TTC549 (cell line): ENCODE results near the gene DIO3.

Experiments used
- FAIRE-seq: peaks from 2 replicates; lab custom pipeline; 2012; peaks lifted over from hg19 to GRCh38; lab: Jason Lieb, UNC

The DIO3 gene

GRCh38 chr14:101561145-101561896, at the start of gene DIO3:
DIO3 (plus strand) TSS chr14:101561495.
- FAIRE-seq, result no peak

GRCh38 chr14:101511620-101512375, 49.5 kb upstream of the DIO3 start:
- no peak for FAIRE-seq

- no peak for FAIRE-seq
Observed at GRCh38 chr14:101512376-101512695, 49.0 kb upstream of the DIO3 start.

GRCh38 chr14:101514136-101514535, 47.2 kb upstream of the DIO3 start:
- FAIRE-seq, result no peak

- no peak for FAIRE-seq
Observed at GRCh38 chr14:101516401-101516800, 44.9 kb upstream of the DIO3 start.

GRCh38 chr14:101518611-101519473, 42.5 kb upstream of the DIO3 start:
- FAIRE-seq, result no peak

- FAIRE-seq, result no peak
Observed at GRCh38 chr14:101520621-101521472, 40.4 kb upstream of the DIO3 start.

GRCh38 chr14:101521473-101521915, 39.8 kb upstream of the DIO3 start:
- no peak for FAIRE-seq

GRCh38 chr14:101521978-101522377, 39.3 kb upstream of the DIO3 start:
- FAIRE-seq, result no peak

GRCh38 chr14:101525640-101526527, 35.4 kb upstream of the DIO3 start:
- no peak for FAIRE-seq

GRCh38 chr14:101527987-101528386, 33.3 kb upstream of the DIO3 start:
- no peak for FAIRE-seq

- no peak for FAIRE-seq
Observed at GRCh38 chr14:101529079-101529478, 32.2 kb upstream of the DIO3 start.

- no peak for FAIRE-seq
Observed at GRCh38 chr14:101534198-101534597, 27.1 kb upstream of the DIO3 start.

GRCh38 chr14:101535232-101535631, 26.1 kb upstream of the DIO3 start:
- no peak for FAIRE-seq

GRCh38 chr14:101535701-101536207, 25.5 kb upstream of the DIO3 start:
- FAIRE-seq, result no peak

GRCh38 chr14:101537286-101537685, 24.0 kb upstream of the DIO3 start:
- FAIRE-seq, result no peak

- no peak for FAIRE-seq
Observed at GRCh38 chr14:101538878-101539277, 22.4 kb upstream of the DIO3 start.

- FAIRE-seq, result no peak
Observed at GRCh38 chr14:101539880-101540279, 21.4 kb upstream of the DIO3 start.

GRCh38 chr14:101540481-101541462, 20.5 kb upstream of the DIO3 start:
- FAIRE-seq, result no peak
